Naive B cell (primary cell): ENCODE results near the gene DEPDC5. TPM values are rescaled to one million over a fixed set of nuclear protein-coding genes. Genes with fewer than 3 reads are reported as not detected.

Source experiments
- ATAC-seq, 2 donors: fragments of 150-1000 bp; cut with Tn5 transposase; 2 replicates each; pipeline ENCODE4 v1.10.0; 2021; ENCODE audit warnings: low read depth in 2 of 2, mild to moderate bottlenecking in 2 of 2, moderate library complexity in 2 of 2
- DNase-seq: peaks from one replicate; pipeline ENCODE4 v3.0.0; 2022
- H3K27ac Mint-ChIP-seq, 6 donors: one replicate each; pipeline ENCODE4 v1.8.0; 2020 to 2022; ENCODE audit warnings: mild to moderate bottlenecking in 6 of 6, mixed read lengths in 6 of 6, moderate library complexity in 5 of 6, inconsistent platforms in 2 of 6
- H3K27me3 Mint-ChIP-seq, 3 donors: one replicate each; pipeline ENCODE4 v1.8.0; 2021 to 2022; ENCODE audit warnings: mixed read lengths in 3 of 3, mild to moderate bottlenecking in 1 of 3
- H3K36me3 Mint-ChIP-seq, 2 donors: one replicate each; pipeline ENCODE4 v1.8.0; 2020 to 2022; ENCODE audit warnings: mixed read lengths in 2 of 2, inconsistent platforms in 1 of 2, mild to moderate bottlenecking in 1 of 2
- H3K4me1 Mint-ChIP-seq, 3 donors: one replicate each; pipeline ENCODE4 v1.8.0; 2020 to 2022; ENCODE audit warnings: mixed read lengths in 3 of 3, inconsistent platforms in 1 of 3, mild to moderate bottlenecking in 1 of 3, moderate library complexity in 1 of 3
- H3K4me3 Mint-ChIP-seq, 8 donors: one replicate each; pipeline ENCODE4 v1.8.0; 2020 to 2022; ENCODE audit warnings: mild to moderate bottlenecking in 8 of 8, mixed read lengths in 8 of 8, moderate library complexity in 8 of 8, inconsistent platforms in 2 of 8
- H3K9me3 Mint-ChIP-seq, 7 donors: one replicate each; pipeline ENCODE4 v1.8.0; 2020 to 2022; ENCODE audit warnings: mixed read lengths in 7 of 7, mild to moderate bottlenecking in 5 of 7, inconsistent platforms in 2 of 7, moderate library complexity in 1 of 7
- polyA plus RNA-seq, 6 donors: library from polyadenylated mRNA; unstranded; fragments of 300-500 nt; fragmentation: Illumina TruSeq; gene quantifications; one replicate each; pipeline ENCODE4 v1.2.3, GENCODE V29; 2021; ENCODE audit warnings: low read depth in 6 of 6

Gene DEPDC5
- polyA plus RNA-seq, 6 donors from 2014 or later = 5.0 to 29.8 (median 10.0) TPM

DNA sequence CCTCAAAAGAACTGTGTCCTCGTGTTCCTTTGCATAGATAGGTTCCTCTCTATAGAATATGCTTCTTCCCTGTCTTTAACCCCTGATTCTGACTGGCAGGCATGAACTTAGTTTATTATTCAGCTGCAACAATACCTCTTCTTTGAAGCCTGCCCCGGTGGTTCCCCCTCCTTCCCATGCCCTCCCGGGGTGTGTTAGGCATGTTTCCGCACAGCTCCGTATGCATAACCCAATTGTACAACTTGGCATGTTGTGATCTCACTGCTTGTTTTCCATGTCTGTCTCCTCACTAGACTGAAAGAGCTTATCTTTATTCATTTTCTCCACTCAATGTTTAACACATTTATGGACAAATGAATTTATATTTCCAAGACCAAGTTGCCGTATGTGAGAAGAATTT lies 72.6 kb downstream of the DEPDC5 start:
- Mint-ChIP-seq H3K4me1 (peaks cover 0 to 4% (median 0%) of the 10 kb centered on the region in 3 donors), H3K4me3 (peak overlapping the region in 1 of 8 donors; percentile 31), H3K9me3 (no peaks in the 10 kb centered on the region), H3K27me3 (no peaks in the 10 kb centered on the region), H3K36me3 (peaks cover 21 to 48% of the 10 kb centered on the region in 2 donors), H3K27ac (peak overlapping the region in 1 of 6 donors; percentile 1)
- no peak for DNase-seq
- no peak for ATAC-seq

DNA sequence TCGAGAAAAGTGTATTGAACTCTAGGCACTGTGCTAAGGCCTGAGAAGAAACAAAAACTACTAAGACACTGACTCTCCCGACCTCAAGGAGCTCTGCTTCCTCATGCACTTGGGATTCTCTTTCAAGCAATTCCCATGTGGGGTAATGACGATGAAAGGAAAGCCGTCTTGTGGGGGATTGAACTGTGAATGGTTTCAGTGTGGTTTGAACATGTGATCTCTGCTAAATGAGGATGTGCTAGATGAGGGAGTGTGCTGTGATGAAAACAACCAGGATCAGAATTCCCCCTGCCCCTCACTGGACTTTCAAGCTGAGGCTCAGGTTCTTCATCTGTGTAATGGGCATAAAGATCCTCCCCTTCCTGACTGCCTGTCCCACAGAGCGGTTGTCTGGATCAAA lies 74.9 kb downstream of the DEPDC5 start:
- Mint-ChIP-seq H3K27ac (no peak overlapping the region), H3K27me3 (no peaks in the 10 kb centered on the region), H3K9me3 (no peaks in the 10 kb centered on the region), H3K4me3 (no peak overlapping the region), H3K36me3 (peaks cover 25 to 39% of the 10 kb centered on the region in 2 donors), H3K4me1 (peaks cover 0 to 7% (median 0%) of the 10 kb centered on the region in 3 donors)
- DNase-seq (no peak), ATAC-seq (no peak)

DNA sequence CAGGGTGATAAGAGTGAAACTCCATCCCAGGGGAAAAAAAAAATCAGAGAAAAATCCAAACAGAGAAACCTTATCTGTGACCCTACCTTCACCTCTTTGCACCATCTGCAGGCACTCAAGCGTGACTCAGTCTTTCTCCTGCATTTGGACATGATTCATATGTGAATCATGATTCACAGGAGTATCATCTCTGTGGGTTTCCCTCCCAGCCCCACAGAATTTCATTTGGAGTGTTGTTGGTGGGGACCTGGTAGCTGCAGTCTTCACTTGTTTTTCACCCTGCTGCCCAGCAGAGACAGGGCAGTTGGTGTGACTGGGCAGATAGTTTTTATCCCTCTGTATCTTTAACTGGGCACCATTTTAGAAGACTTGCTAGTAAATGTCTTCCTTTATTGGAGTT lies 75.7 kb downstream of the DEPDC5 start:
- no peaks in the 10 kb centered on the region for H3K27me3 Mint-ChIP-seq
- peaks cover 0 to 7% (median 0%) of the 10 kb centered on the region in 3 donors for H3K4me1 Mint-ChIP-seq
- peaks cover 29 to 39% of the 10 kb centered on the region in 2 donors for H3K36me3 Mint-ChIP-seq
- H3K4me3 Mint-ChIP-seq = no peak overlapping the region
- peak overlapping the region in 1 of 6 donors; percentile 11 for H3K27ac Mint-ChIP-seq
- H3K9me3 Mint-ChIP-seq = no peaks in the 10 kb centered on the region
- ATAC-seq = no peak
- no peak for DNase-seq

DNA sequence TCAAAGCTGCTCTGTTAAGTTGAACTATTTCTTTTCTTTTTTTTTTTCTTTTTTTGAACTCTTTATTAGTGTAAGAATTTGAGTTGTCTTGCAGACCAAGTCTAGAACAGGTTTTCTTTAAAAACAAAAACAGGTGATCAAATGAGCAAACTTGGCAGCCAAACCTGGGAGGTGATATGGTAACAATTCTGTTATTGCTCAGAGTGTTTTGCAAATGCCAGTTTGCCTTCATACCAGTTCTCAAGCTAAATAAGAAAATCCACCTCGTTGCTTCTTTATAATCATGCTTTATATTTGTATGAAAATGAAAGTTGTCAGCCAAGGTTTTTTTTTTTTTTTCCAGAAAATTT lies 76.9 kb downstream of the DEPDC5 start:
- peak overlapping the region in 2 of 6 donors; percentile 3 to 73 for H3K27ac Mint-ChIP-seq
- DNase-seq (no peak), ATAC-seq (no peak)
- peaks cover 0 to 3% (median 0%) of the 10 kb centered on the region in 3 donors for H3K4me1 Mint-ChIP-seq
- peaks cover 32 to 36% of the 10 kb centered on the region in 2 donors for H3K36me3 Mint-ChIP-seq
- H3K9me3 Mint-ChIP-seq = no peaks in the 10 kb centered on the region
- no peak overlapping the region for H3K4me3 Mint-ChIP-seq
- no peaks in the 10 kb centered on the region for H3K27me3 Mint-ChIP-seq

DNA sequence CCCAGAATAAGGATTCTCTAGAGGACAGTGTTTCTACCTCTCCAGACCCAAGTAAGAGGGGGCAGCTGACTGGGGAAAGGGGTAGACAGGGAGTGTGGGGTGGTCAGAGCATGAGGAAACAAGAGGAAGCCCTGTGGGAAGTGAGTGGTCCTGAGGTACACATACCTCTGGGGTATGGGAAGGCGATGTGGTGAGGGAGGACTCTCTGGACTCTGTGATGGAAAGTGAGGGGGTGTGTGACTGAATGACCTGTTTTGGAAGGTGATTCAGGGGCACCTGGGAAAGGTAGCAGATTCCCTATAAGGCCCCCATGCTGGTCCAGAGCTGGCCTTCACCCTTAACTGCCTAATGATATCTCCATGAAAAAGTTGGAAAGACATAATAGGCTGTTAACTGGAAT lies 80.1 kb downstream of the DEPDC5 start:
- Mint-ChIP-seq H3K9me3 (no peaks in the 10 kb centered on the region), H3K4me1 (peaks cover 0 to 3% (median 0%) of the 10 kb centered on the region in 3 donors), H3K4me3 (no peak overlapping the region), H3K27ac (peak overlapping the region in 3 of 6 donors; percentile 43 to 73 (median 51)), H3K36me3 (peaks cover 31 to 35% of the 10 kb centered on the region in 2 donors), H3K27me3 (no peaks in the 10 kb centered on the region)
- ATAC-seq (no peak), DNase-seq (no peak)

DNA sequence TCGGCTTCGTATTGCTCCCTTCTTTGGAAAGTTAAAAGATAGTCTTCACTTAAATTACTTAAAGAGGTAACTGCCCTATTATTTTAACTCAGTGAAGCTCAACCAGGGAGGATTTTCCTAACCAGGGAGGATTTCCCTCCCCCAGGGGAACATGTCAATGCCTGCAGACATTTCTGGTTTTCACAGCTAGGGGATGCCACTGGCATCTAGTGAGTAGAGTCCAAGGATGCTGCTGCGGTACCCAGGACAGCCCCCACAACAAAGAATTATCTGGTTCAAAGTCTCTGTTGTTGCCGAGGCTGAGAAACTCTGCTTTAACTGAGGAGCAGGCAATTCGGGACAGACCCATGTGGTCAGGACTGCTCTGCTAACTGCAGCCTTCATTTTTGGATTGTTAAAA lies 82.2 kb downstream of the DEPDC5 start:
- Mint-ChIP-seq H3K9me3 (no peaks in the 10 kb centered on the region), H3K4me3 (no peak overlapping the region), H3K27me3 (no peaks in the 10 kb centered on the region), H3K36me3 (peaks cover 34 to 41% of the 10 kb centered on the region in 2 donors), H3K27ac (no peak overlapping the region), H3K4me1 (peaks cover 0 to 3% (median 0%) of the 10 kb centered on the region in 3 donors)
- DNase-seq (no peak), ATAC-seq (no peak)

DNA sequence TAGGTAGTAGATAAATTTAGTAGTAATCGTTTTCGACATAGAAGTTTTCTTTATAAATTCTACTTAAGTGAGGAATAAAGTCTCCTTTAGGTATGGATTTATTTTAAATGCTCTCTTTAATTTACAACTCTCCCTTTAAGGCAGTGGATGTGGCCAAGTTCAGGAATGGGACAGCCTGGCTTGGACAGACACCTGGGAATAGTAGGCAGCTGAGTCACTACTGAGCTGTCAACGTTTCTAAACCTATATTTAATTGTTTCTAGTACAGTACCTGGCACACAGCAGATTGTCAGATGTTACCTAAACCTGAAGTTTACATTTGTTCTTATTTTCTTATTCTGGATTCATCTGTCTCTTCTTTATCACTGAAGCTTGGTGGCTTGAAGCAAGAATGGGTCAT lies 85.1 kb downstream of the DEPDC5 start:
- H3K36me3 Mint-ChIP-seq = peaks cover 35 to 47% of the 10 kb centered on the region in 2 donors
- no peak overlapping the region for H3K4me3 Mint-ChIP-seq
- ATAC-seq (no peak), DNase-seq (no peak)
- no peaks in the 10 kb centered on the region for H3K27me3 Mint-ChIP-seq
- H3K4me1 Mint-ChIP-seq = no peaks in the 10 kb centered on the region
- H3K27ac Mint-ChIP-seq = peak overlapping the region in 1 of 6 donors; percentile 13
- H3K9me3 Mint-ChIP-seq = no peaks in the 10 kb centered on the region

DNA sequence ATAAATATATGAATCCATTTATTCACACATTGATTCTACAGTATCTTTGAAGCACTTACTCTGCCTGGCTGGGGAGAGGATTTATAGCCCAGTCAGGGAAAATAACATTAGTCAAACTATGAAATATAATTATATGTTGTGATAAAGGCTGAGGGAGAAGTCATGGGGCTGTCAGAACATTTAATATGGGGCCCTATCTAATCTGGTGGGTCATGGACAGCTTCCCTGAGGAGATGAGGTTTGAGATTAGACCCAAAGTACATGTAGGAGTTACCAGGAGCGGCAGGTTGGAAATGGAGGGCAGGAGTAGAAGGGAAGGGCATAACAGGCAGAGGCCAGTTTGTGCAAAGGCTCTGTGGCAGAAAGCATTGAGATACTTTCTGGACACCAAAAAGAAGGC lies 86.2 kb downstream of the DEPDC5 start:
- Mint-ChIP-seq H3K27ac (no peak overlapping the region), H3K9me3 (no peaks in the 10 kb centered on the region), H3K4me3 (no peak overlapping the region), H3K27me3 (no peaks in the 10 kb centered on the region), H3K4me1 (no peaks in the 10 kb centered on the region), H3K36me3 (peaks cover 35 to 43% of the 10 kb centered on the region in 2 donors)
- ATAC-seq (no peak), DNase-seq (no peak)

DNA sequence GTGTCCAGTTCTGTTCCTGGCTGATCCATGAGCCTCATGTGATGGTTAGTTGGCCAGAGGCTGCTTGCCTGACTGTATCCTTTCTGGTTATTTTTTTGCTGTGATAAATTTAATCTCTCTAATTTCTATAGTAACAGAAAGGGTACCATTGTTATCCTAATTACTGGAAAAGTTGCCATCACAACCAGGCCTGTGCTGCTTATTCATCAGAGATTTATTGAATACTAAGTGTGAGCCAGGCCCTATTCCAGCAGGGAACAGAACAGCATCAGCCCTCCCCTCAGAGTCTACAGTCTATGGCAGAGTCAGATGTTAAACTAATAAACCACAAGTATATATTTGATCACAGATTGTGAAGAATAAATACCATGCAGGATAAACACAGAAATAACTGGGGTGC lies 86.8 kb downstream of the DEPDC5 start:
- Mint-ChIP-seq H3K27me3 (no peaks in the 10 kb centered on the region), H3K36me3 (peaks cover 35 to 41% of the 10 kb centered on the region in 2 donors), H3K9me3 (no peaks in the 10 kb centered on the region), H3K4me1 (no peaks in the 10 kb centered on the region), H3K4me3 (no peak overlapping the region), H3K27ac (peak overlapping the region in 2 of 6 donors; percentile 11 to 55)
- no peak for DNase-seq
- ATAC-seq = no peak

DNA sequence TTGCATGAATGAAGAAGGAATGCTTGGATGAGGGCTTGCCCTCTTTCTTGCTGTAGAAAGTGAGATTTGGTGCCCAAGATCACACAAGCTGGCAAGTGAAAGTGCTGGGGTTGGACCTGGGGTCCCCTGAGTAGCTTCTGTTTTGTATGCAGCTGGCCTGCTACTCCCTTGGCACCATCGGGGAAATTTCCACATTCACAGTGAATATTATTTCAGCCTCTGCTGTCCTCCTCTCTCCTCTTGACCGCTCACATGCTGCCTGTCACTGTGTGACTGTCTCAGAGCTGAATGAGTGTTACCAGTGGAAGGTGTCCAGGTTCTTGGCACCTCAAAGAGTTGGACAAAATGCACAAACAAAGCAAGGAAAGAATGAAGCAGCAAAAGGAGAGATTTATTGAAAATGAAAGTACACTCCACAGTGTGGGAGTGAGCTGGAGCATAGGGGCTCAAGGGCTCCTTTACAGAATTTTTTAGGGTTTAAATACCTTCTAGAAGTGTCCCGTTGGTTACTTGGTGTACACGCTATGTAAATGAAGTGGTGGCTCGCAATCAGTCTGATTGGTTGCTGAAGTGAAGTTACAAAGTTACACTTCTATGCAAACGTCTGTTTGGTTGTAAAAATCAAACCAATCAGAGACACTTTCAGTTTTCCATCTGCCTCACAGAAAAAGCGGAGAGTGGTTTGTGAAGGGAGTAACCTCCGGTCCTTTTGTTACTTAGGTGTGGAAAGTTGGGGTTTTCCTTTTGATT lies 87.4 kb downstream of the DEPDC5 start:
- Mint-ChIP-seq H3K27ac (peak overlapping the region in 1 of 6 donors; percentile 12), H3K36me3 (peaks cover 37 to 46% of the 10 kb centered on the region in 2 donors), H3K4me1 (no peaks in the 10 kb centered on the region), H3K9me3 (no peaks in the 10 kb centered on the region), H3K27me3 (no peaks in the 10 kb centered on the region), H3K4me3 (no peak overlapping the region)
- DNase-seq (no peak), ATAC-seq (peak in 1 of 2 donors; percentile 25)

DNA sequence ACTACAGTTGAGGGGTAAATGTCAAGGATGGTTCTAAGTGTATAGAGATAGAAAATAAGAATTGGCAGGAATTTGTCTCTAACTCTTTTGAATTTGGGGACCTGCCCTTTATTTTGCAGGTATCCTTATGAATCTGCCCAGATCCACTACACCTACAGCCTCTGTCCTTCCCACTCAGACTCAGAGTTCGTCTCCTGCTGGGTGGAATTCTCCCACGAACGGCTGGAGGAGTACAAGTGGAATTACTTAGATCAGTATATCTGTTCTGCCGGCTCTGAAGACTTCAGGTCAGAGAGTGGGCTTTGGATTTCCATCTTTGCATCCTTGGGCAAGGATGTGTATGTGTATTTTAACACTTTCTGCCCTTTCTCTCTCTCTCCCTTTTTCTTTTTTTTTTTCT lies 89.7 kb downstream of the DEPDC5 start:
- H3K27me3 Mint-ChIP-seq = no peaks in the 10 kb centered on the region
- no peaks in the 10 kb centered on the region for H3K9me3 Mint-ChIP-seq
- peaks cover 34 to 47% of the 10 kb centered on the region in 2 donors for H3K36me3 Mint-ChIP-seq
- no peaks in the 10 kb centered on the region for H3K4me1 Mint-ChIP-seq
- DNase-seq = no peak
- no peak overlapping the region for H3K4me3 Mint-ChIP-seq
- no peak for ATAC-seq
- H3K27ac Mint-ChIP-seq = peak overlapping the region in 1 of 6 donors; percentile 14

DNA sequence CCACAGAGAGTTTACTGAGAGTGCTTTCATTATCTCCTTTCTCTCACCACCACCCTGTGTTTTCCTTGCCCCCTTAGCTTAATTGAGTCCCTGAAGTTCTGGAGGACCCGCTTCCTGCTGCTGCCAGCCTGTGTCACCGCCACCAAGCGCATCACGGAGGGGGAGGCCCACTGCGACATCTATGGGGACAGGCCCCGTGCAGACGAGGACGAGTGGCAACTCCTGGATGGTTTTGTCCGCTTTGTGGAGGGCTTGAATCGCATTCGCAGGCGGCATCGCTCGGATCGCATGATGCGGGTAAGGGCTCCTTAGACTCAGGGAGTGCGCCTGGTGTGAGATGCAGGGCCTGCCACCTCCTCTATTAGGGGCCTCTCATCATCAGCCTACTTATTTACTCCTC lies 91.1 kb downstream of the DEPDC5 start:
- Mint-ChIP-seq H3K9me3 (no peaks in the 10 kb centered on the region), H3K36me3 (peaks cover 36 to 41% of the 10 kb centered on the region in 2 donors), H3K4me3 (no peak overlapping the region), H3K27ac (no peak overlapping the region), H3K4me1 (no peaks in the 10 kb centered on the region), H3K27me3 (no peaks in the 10 kb centered on the region)
- DNase-seq (no peak), ATAC-seq (no peak)

DNA sequence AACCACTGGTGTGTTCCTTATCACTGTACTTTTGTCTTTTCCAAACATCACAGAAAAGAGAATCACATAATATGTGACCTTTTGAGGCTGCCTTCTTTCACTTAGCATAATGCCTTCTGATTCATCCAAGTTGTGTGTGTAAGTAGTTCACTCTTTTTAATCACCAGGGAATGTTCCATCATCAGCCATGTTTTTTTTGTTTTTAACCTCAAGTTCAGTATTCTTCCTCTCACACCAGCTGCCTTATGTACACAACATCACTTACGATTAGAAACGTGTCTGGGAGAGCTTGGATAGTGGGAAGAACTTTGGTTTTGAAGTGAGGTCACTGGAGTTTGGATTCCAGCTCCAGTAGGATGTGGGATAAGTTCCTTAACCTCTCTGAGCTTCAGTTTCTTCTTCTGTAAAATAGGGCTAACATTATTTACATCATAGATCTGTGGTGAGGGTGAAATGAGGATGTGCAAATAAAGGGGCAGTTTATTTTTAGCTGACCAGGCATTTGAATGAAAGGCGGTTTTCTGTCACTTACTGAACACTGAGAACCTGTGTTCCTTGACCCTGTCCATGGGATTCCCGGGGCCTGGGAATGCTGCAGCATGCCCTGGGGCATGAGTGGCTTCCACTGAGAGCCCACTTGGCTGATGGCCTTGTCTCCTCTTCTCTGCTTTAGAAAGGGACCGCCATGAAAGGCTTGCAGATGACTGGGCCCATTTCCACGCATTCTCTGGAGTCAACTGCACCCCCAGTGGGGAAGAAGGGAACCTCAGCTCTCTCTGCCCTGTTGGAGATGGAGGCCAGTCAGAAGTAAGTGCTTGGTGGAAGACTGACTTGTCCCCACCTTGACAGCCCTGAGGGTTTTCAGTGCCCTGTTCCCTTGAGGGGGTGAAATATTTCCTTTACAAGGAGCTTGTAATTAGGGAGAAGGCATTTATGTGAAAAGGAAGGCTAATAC lies 92.6 kb downstream of the DEPDC5 start:
- no peak overlapping the region for H3K4me3 Mint-ChIP-seq
- no peaks in the 10 kb centered on the region for H3K9me3 Mint-ChIP-seq
- DNase-seq = no peak
- H3K4me1 Mint-ChIP-seq = no peaks in the 10 kb centered on the region
- no peak for ATAC-seq
- peak overlapping the region in 1 of 6 donors; percentile 49 for H3K27ac Mint-ChIP-seq
- peaks cover 36 to 42% of the 10 kb centered on the region in 2 donors for H3K36me3 Mint-ChIP-seq
- H3K27me3 Mint-ChIP-seq = no peaks in the 10 kb centered on the region
